Upper lobe of left lung (tissue), 6 donors: Measurements from ENCODE around the gene C6orf141. TPM values are rescaled to one million over a fixed set of nuclear protein-coding genes. Genes with fewer than 3 reads are reported as not detected.

Experiments
- ATAC-seq, 2 donors: fragments of 200-7000 bp; cut with Tn5 transposase; one replicate each; pipeline ENCODE4 v1.9.1; 2022; ENCODE audit warnings: mild to moderate bottlenecking in 2 of 2, moderate library complexity in 2 of 2; ENCODE audit not compliant: low FRiP score in 2 of 2
- DNase-seq, 2 donors: peaks; one replicate each; pipeline ENCODE4 v3.0.0-alpha.2; 2019 to 2020
- H3K27ac ChIP-seq, 4 donors: fragments of 200-600 bp; sonication (generic); one replicate each; pipeline ENCODE4 v1.5.1; 2016 to 2019
- H3K27me3 ChIP-seq, 4 donors: fragments of 200-600 bp; sonication (generic); one replicate each; pipeline ENCODE4 v1.5.1; 2017 to 2019
- H3K36me3 ChIP-seq, 4 donors: fragments of 200-600 bp; sonication (generic); one replicate each; pipeline ENCODE4 v1.5.1; 2016 to 2019
- H3K4me1 ChIP-seq, 4 donors: fragments of 200-600 bp; sonication (generic); one replicate each; pipeline ENCODE4 v1.5.1; 2018 to 2019
- H3K4me3 ChIP-seq, 4 donors: fragments of 200-600 bp; sonication (generic); one replicate each; pipeline ENCODE4 v1.5.1; 2017 to 2019; ENCODE audit warnings: mild to moderate bottlenecking in 2 of 4, moderate library complexity in 1 of 4
- H3K9me3 ChIP-seq, 4 donors: fragments of 200-600 bp; sonication (generic); one replicate each; pipeline ENCODE4 v1.5.1; 2018 to 2019
- EP300 ChIP-seq, 4 donors: sonication (generic); formaldehyde crosslinking; IDR thresholded peaks; one replicate each; pipeline ENCODE4 v1.5.1; 2017; ENCODE audit warnings: antibody characterized with exemption in 4 of 4, control low read depth in 2 of 4
- POLR2A ChIP-seq, 4 donors: fragments of 450-650 bp; IDR thresholded peaks; one replicate each; pipeline ENCODE4 v1.5.1; 2016 to 2017; ENCODE audit warnings: antibody characterized with exemption in 4 of 4, mild to moderate bottlenecking in 2 of 4
- POLR2AphosphoS5 ChIP-seq, 2 donors: sonication (generic); formaldehyde crosslinking; IDR thresholded peaks; one replicate each; pipeline ENCODE4 v1.5.1; 2017; ENCODE audit warnings: antibody characterized with exemption in 2 of 2
- WGBS, 2 donors: methylation state at CpG; one replicate each; pipeline ENCODE4 v1.1.5; 2017 to 2018; 5-methylcytosine and 5-hydroxymethylcytosine counted together
- total RNA-seq, 6 donors: library from RNA; depleted of rRNA in 4 of 6; stranded (reverse); fragments of >200 nt in 4 of 6; gene quantifications; one replicate each; pipeline versions ENCODE4 v1.1.0 to v1.2.1, GENCODE V29; 2016 to 2021
- TF ChIP-seq, protein P1 (sequence below), 6 experiments: fragments of 450-650 bp in 4 of 6; fragments of 200-600 bp in 2 of 6; sonication (generic) in 2 of 6; IDR thresholded peaks; one replicate each; pipeline ENCODE4 v1.5.1; 2016 to 2019; ENCODE audit warnings: antibody characterized with exemption in 6 of 6
- donor health status: DM: no; HTN: no; CAD: no; lungs with moderate emphysema.
- donor health status: DM: no; HTN: yes; CAD: no; lungs with severe emphysema.

The C6orf141 gene
- 1 to 10 TPM; 1.2 to 2.9 (median 1.8) TPM for total RNA-seq

DNA sequence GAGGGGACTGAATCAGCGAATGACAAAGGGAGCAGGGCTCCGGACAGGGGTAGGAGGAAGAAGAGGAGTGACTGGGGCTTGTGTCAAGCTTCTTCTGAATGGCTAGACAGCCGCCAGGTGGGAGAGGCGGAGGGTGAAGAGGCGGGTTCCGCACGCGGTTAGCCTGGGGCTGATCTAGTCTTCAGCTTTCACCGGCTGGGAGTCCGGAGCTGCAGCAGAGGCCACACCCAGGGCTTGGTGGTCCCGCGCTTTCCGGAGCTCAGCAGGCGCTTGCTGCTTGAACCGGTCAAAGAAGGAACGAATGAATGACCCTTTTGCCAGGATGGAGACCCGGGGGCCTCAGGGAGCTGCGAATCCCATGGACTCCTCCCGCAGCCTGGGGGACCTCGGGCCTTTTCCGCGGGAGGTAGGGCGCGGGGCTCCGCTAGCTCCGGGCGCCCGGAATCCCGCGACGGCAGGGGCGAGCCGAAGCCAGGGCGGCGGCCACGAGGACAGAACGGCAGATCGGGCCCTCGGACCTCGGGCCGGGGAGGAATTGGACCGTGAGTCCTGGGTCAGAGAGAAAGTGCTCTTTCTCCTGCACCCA lies at the start of gene C6orf141:
TSS of gene C6orf141 (plus strand) at position 177 of the 586 bp plus-strand sequence. CDS start at position 302, 125 bp downstream.
- ATAC-seq (peak; percentile 58 to 72), DNase-seq (peak; percentile 54 to 79)
- TF ChIP-seq POLR2AphosphoS5 (IDR thresholded peaks at IDR 0.05) (no peak), POLR2A (IDR thresholded peaks at IDR 0.05) (no peak), EP300 (IDR thresholded peaks at IDR 0.05) (no peak)
- TF ChIP-seq, protein P1, sequence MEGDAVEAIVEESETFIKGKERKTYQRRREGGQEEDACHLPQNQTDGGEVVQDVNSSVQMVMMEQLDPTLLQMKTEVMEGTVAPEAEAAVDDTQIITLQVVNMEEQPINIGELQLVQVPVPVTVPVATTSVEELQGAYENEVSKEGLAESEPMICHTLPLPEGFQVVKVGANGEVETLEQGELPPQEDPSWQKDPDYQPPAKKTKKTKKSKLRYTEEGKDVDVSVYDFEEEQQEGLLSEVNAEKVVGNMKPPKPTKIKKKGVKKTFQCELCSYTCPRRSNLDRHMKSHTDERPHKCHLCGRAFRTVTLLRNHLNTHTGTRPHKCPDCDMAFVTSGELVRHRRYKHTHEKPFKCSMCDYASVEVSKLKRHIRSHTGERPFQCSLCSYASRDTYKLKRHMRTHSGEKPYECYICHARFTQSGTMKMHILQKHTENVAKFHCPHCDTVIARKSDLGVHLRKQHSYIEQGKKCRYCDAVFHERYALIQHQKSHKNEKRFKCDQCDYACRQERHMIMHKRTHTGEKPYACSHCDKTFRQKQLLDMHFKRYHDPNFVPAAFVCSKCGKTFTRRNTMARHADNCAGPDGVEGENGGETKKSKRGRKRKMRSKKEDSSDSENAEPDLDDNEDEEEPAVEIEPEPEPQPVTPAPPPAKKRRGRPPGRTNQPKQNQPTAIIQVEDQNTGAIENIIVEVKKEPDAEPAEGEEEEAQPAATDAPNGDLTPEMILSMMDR (IDR thresholded peaks at IDR 0.05) = no peak
- Histone ChIP-seq H3K27me3 (peaks cover 0 to 9% (median 0%) of the 10 kb centered on the region in 4 donors), H3K4me1 (peaks cover 10 to 20% (median 16%) of the 10 kb centered on the region in 4 donors), H3K27ac (no peak within 1 kb of the TSS), H3K9me3 (no peaks in the 10 kb centered on the region), H3K4me3 (peak within 1 kb of the TSS in 3 of 4 donors; percentile 39 to 55 (median 48)), H3K36me3 (no peaks in the 10 kb centered on the region)
- 4 to 5% methylated on average over 8 to 34 of the region's 42 CpGs for WGBS, 2 donors

DNA sequence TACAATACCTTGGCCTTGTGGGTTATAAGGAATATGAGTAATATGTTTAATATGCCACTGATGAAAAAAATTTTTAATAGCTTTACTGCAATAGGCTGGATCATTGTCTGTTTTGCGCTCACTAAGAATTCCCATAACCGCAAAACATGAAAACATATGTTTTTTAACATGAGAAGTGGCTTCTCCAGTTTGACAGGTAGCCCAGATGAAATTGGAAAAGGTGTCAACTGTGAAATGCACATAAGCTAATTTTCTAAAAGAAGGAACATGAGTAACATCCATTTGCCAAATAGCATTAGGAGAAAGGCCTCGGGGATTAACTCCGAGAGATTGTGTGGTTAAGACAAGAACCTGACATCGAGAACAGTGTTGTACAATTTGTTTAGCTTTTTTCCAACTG lies 45.8 kb upstream of the C6orf141 start:
- no peak overlapping the region for H3K27ac ChIP-seq
- no peaks in the 10 kb centered on the region for H3K4me1 ChIP-seq
- no peak for DNase-seq
- no peak for ATAC-seq
- no peaks in the 10 kb centered on the region for H3K9me3 ChIP-seq
- 85 to 91% methylated on average over 5 of the region's 5 CpGs for WGBS, 2 donors
- H3K4me3 ChIP-seq = no peak overlapping the region
- H3K27me3 ChIP-seq = no peaks in the 10 kb centered on the region
- TF ChIP-seq EP300 (IDR thresholded peaks at IDR 0.05) (no peak), POLR2A (IDR thresholded peaks at IDR 0.05) (no peak), POLR2AphosphoS5 (IDR thresholded peaks at IDR 0.05) (no peak)
- TF ChIP-seq, protein P1 (IDR thresholded peaks at IDR 0.05) = no peak
- H3K36me3 ChIP-seq = no peaks in the 10 kb centered on the region

DNA sequence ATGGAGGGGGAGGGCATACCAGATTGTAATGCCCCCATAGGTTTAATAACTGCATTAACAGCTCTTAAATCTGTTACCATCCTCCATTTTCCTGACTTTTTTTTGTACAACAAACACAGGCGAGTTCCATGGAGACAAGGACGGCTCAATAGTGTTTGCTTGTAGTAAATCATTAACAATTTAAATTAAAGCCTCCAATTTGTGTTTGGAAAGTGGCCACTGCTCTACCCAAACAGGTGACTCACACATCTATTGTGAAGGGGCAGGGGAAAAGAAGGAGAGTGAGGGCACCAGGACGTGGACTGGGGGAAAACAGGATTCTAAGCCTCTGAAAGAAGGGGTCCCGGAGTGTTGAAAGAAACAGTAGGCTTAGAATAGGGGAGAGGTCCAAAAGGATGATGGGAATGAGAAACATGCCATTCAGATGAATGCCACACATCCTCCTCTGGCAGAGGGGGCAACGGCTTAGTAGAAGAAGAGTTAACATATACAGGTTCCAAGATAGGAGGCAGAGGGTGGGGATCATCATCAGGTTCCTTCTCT lies 43.8 kb upstream of the C6orf141 start:
- no peaks in the 10 kb centered on the region for H3K9me3 ChIP-seq
- TF ChIP-seq EP300 (IDR thresholded peaks at IDR 0.05) (no peak), POLR2AphosphoS5 (IDR thresholded peaks at IDR 0.05) (no peak), POLR2A (IDR thresholded peaks at IDR 0.05) (no peak)
- TF ChIP-seq, protein P1 (IDR thresholded peaks at IDR 0.05) = no peak
- ATAC-seq (no peak), DNase-seq (no peak)
- H3K4me1 ChIP-seq = no peaks in the 10 kb centered on the region
- H3K27ac ChIP-seq = no peak overlapping the region
- no peak overlapping the region for H3K4me3 ChIP-seq
- H3K36me3 ChIP-seq = no peaks in the 10 kb centered on the region
- H3K27me3 ChIP-seq = no peaks in the 10 kb centered on the region
- WGBS, 2 donors = 66 to 69% methylated on average over 5 of the region's 5 CpGs

DNA sequence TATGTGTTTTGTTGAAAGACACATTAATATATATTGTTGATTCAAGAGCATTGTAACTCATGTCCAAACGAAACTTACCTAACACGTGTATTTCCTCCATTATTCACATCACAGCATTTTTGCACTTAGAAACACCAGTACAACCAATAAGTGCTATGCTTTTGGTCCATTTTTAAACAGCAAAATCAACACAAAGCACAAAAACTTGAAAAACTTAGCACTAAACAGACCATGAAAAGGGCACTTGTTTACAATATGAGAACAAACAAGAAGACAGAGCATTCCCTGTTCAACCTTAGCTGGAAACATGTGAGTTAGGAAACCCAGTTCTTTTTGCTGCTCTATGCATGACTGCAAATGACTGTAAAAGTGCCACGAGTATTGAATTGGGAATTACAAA lies 41.1 kb upstream of the C6orf141 start:
- H3K27me3 ChIP-seq = no peaks in the 10 kb centered on the region
- ATAC-seq (no peak), DNase-seq (no peak)
- H3K27ac ChIP-seq = no peak overlapping the region
- no peak overlapping the region for H3K4me3 ChIP-seq
- no peaks in the 10 kb centered on the region for H3K9me3 ChIP-seq
- no peaks in the 10 kb centered on the region for H3K36me3 ChIP-seq
- no peaks in the 10 kb centered on the region for H3K4me1 ChIP-seq
- 68 to 80% methylated on average over 3 of the region's 3 CpGs for WGBS, 2 donors
- TF ChIP-seq EP300 (IDR thresholded peaks at IDR 0.05) (no peak), POLR2A (IDR thresholded peaks at IDR 0.05) (no peak), POLR2AphosphoS5 (IDR thresholded peaks at IDR 0.05) (no peak)
- TF ChIP-seq, protein P1 (IDR thresholded peaks at IDR 0.05) = no peak
